H4 (cell line): ENCODE measurements around the gene RAD50. TPM values are rescaled to one million over a fixed set of nuclear protein-coding genes. Genes with fewer than 3 reads are reported as not detected.
A peak's percentile ranks its signal among the peaks of the same experiment; 100 is the strongest.
"Not testable (repeated sequence)": the region's sequence is repeated elsewhere in the genome, so short reads cannot be mapped to it uniquely, and the experiment has no call there.

Experiments
- DNase-seq: peaks from one replicate; pipeline ENCODE4 v3.0.0-alpha.2; 2015; ENCODE audit warnings: low spot score
- total RNA-seq: library from RNA; depleted of rRNA; stranded (reverse); fragments of >200 nt; shearing (Covaris generic); gene quantifications from 2 replicates; pipeline ENCODE4 v1.2.3, GENCODE V29; 2014; rRNA removed

Gene RAD50
- 23.2 and 24.8 TPM in 2 replicates for total RNA-seq

DNA sequence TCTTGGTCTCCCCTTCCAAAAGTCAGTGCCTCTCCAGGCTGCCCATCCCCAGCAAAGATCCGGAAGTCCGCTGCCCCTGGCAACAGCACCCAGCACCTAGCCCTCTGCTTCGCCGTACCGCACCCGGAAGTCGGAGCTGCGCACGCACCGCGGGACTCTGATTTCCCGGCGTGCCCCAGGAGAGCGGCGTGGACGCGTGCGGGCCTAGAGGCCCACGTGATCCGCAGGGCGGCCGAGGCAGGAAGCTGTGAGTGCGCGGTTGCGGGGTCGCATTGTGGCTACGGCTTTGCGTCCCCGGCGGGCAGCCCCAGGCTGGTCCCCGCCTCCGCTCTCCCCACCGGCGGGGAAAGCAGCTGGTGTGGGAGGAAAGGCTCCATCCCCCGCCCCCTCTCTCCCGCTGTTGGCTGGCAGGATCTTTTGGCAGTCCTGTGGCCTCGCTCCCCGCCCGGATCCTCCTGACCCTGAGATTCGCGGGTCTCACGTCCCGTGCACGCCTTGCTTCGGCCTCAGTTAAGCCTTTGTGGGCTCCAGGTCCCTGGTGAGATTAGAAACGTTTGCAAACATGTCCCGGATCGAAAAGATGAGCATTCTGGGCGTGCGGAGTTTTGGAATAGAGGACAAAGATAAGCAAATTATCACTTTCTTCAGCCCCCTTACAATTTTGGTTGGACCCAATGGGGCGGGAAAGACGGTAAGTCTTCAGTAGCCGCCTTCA lies at the start of gene RAD50:
Gene RAD50, plus strand, starts transcription at position 215 of the 715 bp plus-strand sequence. Its CDS starts 348 bp downstream, at position 563.
- peak; percentile 95 for DNase-seq

DNA sequence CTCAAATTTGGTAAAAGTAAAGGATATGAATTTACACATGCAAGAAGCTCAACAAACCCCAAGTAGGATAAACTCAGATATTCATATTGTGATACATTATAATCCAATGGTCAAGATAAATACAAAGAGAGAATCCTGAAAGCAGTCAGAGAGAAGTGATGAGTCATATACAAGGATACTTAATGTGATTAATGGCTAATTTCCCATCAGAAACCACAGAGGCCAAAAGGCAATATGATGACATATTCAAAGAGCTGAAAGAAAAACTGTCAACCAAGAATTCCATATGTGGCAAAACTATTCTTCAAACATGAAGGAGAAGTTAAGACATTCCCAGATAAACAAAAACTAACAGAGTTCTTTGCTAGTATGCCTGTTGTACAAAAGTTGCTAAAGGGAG lies 46.7 kb upstream of the RAD50 start:
- DNase-seq: no peak

DNA sequence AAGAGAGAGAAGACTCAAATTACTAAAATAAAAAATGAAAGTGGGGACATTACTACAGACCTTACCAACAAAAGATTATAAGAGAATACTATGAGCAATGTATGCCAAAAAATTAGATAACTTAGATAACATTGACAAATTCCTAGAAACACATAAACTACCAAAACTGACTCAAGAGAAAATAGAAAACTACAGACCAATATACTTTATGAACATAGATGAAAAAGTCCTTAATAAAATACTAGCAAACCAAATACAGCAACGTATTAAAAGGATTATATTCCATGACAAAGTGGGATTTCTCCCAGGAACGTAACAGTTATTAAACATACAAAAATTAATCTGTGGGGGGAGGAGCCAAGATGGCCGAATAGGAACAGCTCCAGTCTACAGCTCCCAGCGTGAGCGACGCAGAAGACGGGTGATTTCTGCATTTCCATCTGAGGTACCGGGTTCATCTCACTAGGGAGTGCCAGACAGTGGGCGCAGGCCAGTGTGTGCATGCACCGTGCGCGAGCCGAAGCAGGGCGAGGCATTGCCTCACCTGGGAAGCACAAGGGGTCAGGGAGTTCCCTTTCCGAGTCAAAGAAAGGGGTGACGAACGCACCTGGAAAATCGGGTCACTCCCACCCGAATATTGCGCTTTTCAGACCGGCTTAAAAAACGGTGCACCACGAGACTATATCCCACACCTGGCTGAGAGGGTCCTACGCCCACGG lies 43.0 kb upstream of the RAD50 start:
- not testable (repeated sequence) for DNase-seq

DNA sequence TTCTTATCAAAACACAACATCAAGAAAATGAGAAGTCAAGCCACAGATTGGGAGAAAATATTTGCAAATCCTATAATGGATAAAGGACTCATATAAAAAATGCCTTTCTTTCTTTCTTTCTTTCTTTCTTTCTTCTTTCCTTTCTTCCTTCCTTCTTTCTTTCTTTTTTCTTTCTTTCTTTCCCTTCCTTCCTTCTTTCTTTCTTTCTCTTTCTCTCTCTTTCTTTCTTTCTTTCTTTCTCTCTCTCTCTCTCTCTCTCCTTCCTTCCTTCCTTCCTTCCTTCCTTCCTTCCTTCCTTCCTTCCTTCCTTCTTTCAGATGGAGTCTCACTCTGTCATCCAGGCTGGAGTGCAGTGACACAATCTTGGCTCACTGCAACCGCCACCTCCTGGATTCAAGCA lies 34.7 kb upstream of the RAD50 start:
- DNase-seq: not testable (repeated sequence)

DNA sequence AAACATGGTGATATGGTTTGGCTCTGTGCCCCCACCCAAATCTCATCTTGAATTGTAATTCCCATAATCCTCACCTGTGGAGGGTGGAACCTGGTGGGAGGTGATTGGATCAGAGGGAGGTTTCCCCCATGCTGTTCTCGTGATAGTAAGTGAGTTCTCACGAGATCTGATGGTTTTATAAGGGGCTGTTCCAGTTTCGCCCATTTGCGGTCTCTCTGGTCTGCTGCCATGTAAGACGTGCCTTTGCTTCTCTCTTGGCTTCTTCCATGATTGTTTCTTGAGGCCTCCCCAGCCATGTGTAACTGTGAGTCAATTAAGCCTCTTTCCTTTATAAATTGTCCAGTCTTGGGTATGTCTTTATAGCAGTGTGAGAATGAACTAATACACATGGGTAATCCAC lies 31.9 kb upstream of the RAD50 start:
- not testable (repeated sequence) for DNase-seq

DNA sequence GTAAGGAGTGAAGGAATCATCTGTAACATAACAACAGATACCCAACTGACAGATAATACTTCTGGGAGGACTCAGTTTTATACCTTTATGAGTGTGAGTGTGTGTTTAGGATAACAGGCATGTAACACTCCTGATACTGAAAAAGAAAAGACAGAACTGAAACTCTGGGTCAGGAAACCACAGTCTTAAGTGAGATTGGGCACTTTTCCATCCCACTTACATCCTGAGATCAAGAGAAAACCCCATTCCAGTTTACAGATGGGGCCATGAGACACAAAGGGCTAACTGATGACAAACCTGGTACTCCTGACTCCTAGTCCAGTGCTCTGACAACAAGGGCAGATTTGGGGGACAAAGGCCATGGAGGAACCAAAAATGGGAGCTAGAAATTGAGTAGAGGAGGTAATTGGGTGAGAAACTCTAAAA lies 31.5 kb upstream of the RAD50 start:
- DNase-seq: no peak

DNA sequence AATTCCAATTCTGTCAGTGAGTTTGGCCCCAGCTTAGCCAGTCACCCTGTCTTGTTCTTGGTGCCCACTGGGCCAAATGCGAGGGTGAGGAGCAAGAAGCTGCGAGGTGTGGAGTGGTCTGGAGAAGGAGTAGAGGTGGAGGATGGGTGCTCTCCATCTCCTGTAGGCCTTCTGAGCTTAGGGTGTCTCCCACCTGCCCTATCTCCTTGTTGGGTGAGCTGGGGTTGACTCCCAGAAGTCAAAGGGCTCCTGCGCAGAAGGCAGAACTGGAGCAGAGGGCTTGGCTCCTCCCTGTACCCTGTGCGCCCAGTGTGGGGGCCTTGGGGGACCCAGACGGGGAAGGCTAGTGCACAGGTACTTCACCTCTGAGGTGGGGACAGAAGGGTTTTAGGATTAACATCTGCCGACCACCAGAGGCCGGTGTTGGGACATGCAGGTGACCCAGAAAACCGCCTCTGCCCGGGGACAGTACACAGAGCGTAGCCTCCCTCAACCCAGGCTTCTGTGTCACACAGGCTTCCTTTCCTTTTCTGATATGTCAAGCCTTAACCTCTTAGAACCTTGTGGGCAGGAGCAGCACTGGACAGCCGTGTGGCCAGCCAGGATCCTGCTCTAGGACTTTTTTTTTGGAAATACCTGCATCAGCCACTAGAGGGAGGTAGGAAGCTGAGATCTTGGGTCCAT lies 30.3 kb upstream of the RAD50 start:
- DNase-seq: no peak

DNA sequence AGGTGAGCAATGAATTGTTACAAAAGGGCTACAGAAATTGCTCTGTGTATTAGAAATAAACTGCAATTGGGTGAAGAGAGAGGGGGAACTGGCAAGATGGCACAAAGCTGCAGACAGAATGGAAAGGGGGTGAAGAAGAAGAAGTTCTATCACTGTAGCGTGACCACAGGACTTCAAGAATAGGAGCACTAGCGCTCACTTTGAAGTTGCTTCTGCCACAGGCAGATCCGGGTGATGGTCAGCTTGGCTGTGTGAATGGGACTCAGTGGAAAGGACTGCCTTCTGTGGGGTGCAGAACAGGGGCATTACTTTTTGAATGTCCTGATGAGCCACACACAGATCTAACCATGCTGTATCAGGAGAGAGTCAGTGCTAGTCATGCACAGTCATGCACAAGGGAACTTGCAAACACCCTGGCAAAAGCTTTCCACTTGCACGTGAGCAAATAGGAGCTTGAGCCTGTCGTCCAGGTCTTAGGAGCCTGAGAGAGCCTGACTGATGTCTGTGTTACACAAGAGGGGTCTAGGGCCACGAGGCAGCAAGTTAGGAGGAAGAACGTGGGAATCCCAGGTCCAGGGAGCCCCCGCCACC lies 29.7 kb upstream of the RAD50 start:
- DNase-seq: no peak

DNA sequence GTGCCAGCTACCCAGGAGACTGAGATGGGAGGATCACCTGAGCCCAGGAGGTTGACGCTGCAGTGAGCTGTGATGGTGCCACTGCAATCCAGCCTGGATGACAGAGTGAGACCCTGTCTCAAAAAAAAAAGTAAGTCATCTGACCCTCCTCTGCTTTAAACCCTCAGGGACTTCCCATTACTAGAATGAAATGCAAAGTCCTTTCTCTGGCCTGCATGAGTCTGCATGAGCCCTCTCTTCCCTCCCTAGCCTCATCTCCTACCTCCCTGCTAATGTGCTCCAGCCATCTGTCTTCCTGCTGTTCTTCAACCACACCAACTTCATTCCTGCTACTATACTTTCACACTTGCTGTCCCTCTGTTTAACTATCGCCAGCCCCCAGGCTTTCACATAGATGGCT lies 28.8 kb upstream of the RAD50 start:
- DNase-seq: no peak

DNA sequence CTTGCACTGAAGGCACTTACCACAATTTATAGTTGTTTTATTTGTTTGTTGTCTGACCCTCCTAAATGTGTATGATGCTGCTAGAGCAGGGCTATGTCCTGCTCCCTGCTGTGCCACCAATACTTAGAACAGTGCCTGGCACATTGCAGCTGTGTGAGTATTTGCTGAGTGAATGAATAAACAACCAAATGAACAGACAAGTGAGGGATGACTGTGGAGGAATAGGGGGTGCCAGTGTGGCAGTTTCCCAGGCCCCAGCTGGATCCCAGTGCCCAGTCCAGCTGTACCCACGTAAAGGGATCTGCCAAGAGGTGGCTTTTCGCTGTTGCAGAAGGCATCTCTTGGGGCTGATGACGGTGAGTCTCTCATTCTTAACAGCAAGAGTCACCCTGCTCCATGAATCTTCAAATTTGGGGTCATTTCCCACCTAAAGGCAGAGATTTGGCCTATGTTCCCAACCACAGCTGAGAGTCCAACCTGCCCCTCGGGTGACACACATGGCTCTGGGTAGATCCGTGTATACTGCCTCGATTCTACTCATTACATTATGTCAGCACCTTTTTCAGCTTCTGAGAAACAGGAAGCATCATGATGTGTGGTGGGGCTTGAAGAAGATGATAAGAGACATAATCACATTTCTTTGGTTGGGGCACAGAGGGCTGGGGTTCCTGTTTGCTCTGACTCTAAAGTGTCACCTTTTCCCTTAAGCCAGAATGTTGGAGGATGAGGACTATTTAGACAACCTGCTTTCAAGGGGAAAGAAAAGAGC lies 27.7 kb upstream of the RAD50 start:
- DNase-seq: no peak

DNA sequence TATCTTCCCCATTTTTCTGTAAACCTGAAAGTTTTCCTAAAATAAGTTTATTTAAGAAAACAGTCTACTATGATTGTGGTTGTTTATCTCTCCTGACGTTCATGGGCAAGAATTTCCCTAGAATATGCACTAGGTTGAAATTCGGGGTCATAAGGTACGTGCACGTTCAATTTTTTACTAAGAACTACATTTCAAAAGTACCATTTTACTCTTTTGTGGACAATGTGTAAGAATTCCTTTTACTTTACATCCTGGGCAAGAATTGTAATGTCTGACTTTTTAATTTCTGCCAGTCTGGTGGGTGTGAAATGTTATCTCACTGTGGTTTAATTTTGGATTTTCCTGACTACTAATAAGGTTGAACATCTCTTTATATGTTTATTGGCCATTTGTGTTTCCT lies 25.8 kb upstream of the RAD50 start:
- no peak for DNase-seq

DNA sequence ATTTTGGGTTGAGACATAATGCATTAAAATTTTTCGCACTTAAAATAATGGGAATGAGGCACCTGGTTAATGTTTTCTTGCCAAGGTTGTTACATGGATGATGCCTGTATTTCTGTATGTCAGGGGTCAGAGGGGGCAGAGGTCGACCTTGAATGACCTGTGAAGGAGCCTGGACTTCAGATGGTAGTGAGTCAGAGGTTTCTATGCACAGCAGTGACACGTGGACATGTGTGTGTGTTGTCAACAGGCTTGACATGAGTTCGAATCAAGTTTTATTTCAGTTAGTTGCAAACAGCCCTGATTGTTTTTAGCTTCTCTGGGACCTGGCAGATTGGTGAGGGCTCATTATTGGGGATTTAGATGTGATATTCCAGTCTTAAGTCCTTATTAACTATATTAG lies 17.1 kb upstream of the RAD50 start:
- no peak for DNase-seq

DNA sequence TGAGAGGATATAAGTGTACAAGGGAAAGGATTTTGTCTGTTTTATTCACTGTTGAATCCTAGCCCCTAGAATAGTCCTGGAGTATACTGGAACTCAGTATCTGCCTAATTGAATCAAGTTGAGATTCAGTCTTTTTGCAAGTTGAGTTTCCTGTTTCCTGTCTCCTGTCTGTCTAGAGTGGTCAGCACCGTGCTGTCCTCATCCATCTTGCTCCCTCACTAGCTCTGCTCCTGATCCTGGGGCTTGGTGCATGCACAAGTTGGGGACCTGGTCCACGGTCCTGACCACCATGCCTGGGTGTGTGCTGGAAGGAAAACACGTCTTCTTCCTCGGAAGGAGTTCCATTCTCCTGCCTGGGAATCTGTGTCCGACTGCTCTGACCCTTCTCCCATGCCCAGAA lies 16.6 kb upstream of the RAD50 start:
- no peak for DNase-seq

DNA sequence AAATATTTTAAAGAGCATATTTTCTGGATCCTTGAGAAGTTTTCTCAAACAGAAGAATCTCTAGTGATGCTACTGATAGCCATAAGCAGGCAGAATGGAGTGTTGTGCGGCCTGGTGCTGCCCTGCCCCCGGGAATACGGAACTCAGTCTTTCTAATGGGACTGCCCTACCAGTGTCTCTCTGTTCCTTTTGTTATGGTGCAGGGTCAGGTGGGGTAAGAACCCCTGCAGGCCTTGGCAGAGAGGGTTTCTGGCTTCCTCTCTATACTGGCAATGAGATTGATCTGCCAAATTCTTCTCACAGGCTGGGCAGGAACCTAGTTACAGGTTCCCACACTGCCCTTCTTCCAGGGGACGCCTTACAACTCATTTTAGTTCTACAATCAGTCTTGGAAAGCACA lies 16.0 kb upstream of the RAD50 start:
- DNase-seq: no peak

DNA sequence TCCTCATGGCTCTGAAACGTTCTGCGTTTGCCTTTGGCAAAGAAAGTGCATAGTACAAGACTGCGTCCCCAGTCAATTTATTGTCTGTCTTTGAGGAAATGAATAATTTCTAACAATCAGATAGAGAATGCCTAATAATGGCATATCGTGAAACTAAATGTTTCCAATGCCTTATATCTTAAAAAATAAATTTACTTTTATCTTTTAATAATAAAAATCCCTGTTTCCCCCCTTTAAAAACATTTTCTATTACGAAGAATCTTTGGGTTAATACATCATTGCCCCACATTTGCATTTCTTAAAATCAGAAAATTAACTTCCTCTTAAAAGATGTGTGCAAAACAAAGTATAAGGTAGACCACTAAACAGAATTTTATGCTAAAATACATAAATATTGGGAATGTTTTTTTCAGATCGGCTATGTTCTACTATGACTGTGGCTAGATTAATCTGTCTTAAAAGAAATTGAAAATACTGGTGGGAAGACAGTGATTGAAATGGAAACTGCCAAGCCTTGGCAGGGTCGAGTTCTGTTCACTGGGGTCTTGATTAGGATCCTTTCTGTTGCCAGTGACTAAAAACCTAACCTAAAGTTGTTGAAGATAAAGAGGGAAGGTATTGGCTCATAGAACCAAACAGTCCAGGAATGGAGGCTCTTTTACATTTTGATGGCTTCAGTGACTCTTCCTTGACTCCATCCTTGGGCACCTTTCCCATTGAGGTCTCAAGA lies 13.1 kb upstream of the RAD50 start, which contains the start of gene IL5:
Gene IL5, minus strand, starts transcription at position 51 of the 730 bp plus-strand sequence. Its CDS starts 44 bp downstream, at position 7.
- DNase-seq: no peak

DNA sequence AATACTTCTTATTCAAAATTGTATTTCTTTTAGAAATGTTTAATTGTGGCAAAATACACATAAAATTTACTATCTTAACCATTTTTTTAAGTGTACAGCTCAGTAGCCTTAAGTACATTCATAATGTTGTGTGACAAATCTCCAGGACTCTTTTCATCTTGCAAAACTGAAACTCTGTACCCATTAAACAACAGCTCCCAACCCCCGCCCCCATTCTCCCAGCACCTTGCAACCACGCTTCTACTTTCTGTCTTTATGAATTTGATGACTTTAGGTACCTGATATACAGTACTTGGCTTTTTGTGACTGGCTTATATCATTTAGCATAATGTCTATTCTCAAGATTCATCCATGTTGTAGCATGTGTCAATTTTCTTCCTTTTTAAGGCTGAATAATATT lies 10.7 kb upstream of the RAD50 start:
- no peak for DNase-seq

DNA sequence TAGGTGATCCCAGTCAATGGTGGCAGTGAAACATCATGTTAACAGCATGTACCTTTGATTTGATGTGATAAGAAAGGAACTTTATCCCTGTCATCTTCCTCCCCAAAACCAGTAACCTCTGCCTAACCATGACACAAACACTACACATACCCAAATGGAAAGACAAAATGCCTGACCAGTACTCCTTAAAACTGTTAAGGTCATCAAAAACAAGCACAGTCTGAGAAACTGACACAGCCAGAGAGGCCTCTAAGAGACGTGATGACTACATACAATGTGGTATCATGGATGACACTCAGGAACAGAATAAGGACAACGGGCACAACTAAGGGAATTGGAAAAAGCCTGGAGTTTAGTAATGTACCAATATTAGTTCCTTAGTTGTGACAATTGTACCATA lies 9.5 kb upstream of the RAD50 start:
- no peak for DNase-seq

DNA sequence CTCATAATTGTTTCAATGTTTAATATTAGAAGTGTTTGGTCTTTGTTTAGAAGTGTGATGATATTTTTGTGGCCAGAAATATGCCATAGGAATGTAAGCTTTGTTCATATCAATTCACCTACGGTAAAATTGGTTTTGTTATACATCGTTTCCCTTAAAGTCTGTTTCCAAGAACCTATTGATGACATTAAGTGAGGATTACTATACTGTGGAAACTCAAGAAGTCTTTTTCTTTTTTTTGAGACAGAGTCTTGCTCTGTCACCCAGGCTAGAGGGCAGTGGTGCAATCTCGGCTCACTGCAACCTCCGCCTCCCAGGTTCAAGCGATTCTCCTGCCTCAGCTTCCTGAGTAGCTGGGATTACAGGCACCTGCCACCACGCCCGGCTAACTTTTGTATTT lies 7.9 kb upstream of the RAD50 start:
- DNase-seq: not testable (repeated sequence)

DNA sequence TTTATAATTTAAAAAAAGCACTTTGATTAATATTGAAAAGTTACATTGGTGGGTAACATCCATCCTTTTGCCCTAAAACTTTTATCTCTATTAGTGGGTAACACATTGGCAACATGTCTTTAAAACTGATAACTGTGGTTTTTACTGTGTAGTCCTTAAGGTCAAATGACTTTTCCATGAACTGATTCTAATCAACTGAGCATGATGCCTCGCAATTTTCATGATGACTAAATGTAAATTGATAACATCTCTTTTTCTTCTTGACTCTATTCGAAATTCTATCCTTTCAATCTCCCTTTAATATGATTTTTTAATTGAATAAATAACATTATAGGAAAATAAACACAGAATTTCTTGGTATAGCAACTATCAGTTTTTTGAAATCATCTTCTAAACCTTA lies 7.2 kb upstream of the RAD50 start:
- DNase-seq: no peak

DNA sequence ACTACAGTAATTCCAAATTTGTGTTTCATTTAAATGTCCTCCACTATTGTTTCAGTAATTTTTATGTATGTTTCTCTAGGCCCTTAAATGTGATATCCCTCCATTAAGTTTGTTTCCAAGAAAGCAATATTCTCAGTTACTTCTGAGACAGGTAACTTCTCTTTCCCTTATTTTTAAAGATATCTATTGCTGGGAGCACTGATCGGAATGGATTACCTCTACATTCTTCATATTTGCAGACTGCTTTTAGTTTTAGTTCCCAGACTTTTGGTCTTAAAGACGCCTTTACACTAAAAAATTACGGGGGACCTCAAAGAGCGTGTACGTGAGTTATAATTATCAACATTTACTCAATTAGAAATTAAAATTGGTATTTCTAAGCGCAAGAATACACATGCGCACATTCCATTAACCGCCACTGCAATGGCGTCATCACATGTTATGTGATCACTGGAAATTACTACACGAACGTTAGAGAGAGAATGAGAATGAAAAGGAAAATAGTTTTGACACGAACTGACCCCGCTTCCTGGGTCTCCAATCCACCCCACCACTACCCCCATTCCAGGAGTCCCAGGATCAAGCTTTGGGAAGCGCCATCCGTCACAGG lies 519 bp upstream of the RAD50 start:
- no peak for DNase-seq
